ENCODE measurements around the gene PDE6B. TPM values are rescaled to one million over a fixed set of nuclear protein-coding genes. Genes with fewer than 3 reads are reported as not detected.

The PDE6B gene
- total RNA-seq, 1 donor from 2014 or later = 2.3 TPM

GRCh38 chr4:712916-713632, 87.7 kb downstream of the PDE6B start:
- Mint-ChIP-seq H3K4me3 (ENCODE audit: unreplicated experiment) (no peak overlapping the region), H3K4me1 (ENCODE audit: low read depth, unreplicated experiment) (peaks cover 15% of the 10 kb centered on the region), H3K36me3 (ENCODE audit: unreplicated experiment) (peaks cover 7% of the 10 kb centered on the region), H3K9me3 (ENCODE audit: unreplicated experiment) (peaks cover 11% of the 10 kb centered on the region), H3K27me3 (ENCODE audit: unreplicated experiment) (peaks cover 4% of the 10 kb centered on the region), H3K27ac (ENCODE audit: unreplicated experiment) (no peak overlapping the region)
- DNase-seq = no peak
- no peak for TF ChIP-seq CTCF (IDR thresholded peaks at IDR 0.05; ENCODE audit: partially characterized antibody, unreplicated experiment)

DNA sequence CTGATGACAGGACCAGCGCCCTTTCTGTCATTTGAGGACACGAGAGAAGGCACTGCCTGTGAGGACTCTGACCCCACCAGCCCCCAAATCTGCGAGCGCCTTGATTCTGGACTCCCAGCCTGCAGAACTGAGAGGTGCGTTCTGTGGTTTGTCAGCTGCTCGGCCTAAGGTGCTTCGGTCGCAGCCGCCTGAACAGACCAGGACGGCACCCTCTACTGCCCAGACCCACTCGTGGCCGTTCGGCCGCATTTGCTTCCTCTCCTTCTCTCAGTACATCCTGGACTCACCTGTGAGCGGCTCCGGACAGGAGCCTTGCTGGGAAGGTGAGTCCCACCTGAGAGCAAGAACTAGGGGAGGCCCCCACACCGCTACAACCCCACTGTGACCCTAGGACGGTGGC, 88.7 kb downstream of the PDE6B start:
- peaks cover 7% of the 10 kb centered on the region for H3K36me3 Mint-ChIP-seq (ENCODE audit: unreplicated experiment)
- peaks cover 4% of the 10 kb centered on the region for H3K27me3 Mint-ChIP-seq (ENCODE audit: unreplicated experiment)
- no peak for TF ChIP-seq CTCF (IDR thresholded peaks at IDR 0.05; ENCODE audit: partially characterized antibody, unreplicated experiment)
- no peak overlapping the region for H3K27ac Mint-ChIP-seq (ENCODE audit: unreplicated experiment)
- peaks cover 11% of the 10 kb centered on the region for H3K9me3 Mint-ChIP-seq (ENCODE audit: unreplicated experiment)
- H3K4me3 Mint-ChIP-seq (ENCODE audit: unreplicated experiment) = no peak overlapping the region
- peaks cover 10% of the 10 kb centered on the region for H3K4me1 Mint-ChIP-seq (ENCODE audit: low read depth, unreplicated experiment)
- DNase-seq = no peak

GRCh38 chr4:717601-718320, 92.4 kb downstream of the PDE6B start:
- Mint-ChIP-seq H3K27ac (ENCODE audit: unreplicated experiment) (peak overlapping the region; percentile 56), H3K36me3 (ENCODE audit: unreplicated experiment) (peaks cover 4% of the 10 kb centered on the region), H3K4me3 (ENCODE audit: unreplicated experiment) (peak overlapping the region; percentile 26), H3K27me3 (ENCODE audit: unreplicated experiment) (peaks cover 16% of the 10 kb centered on the region), H3K9me3 (ENCODE audit: unreplicated experiment) (peaks cover 13% of the 10 kb centered on the region), H3K4me1 (ENCODE audit: low read depth, unreplicated experiment) (peaks cover 7% of the 10 kb centered on the region)
- no peak for DNase-seq
- no peak for TF ChIP-seq CTCF (IDR thresholded peaks at IDR 0.05; ENCODE audit: partially characterized antibody, unreplicated experiment)

DNA sequence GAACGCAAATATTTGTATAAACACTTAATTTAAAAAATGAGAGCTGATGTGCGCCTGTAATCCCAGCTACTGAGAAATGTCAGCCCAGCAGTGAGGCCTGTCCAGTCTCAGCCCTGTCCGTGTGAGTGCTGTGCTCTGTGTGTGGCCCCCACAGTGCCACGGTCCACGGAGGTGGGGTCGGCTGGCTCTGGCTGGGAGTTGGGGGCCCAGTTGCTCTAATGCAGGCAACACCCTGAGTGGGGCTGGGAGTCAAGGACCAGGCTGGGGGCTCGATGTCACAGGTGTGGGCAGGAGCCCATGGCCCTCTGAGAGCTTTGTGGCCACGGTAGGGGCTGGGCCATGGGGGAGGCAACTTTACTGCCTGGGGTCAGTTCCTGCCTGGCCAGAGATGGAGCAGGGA, 93.1 kb downstream of the PDE6B start:
- Mint-ChIP-seq H3K36me3 (ENCODE audit: unreplicated experiment) (peaks cover 4% of the 10 kb centered on the region), H3K27ac (ENCODE audit: unreplicated experiment) (no peak overlapping the region), H3K4me3 (ENCODE audit: unreplicated experiment) (no peak overlapping the region), H3K27me3 (ENCODE audit: unreplicated experiment) (peaks cover 18% of the 10 kb centered on the region), H3K9me3 (ENCODE audit: unreplicated experiment) (peaks cover 19% of the 10 kb centered on the region), H3K4me1 (ENCODE audit: low read depth, unreplicated experiment) (peaks cover 7% of the 10 kb centered on the region)
- DNase-seq = no peak
- no peak for TF ChIP-seq CTCF (IDR thresholded peaks at IDR 0.05; ENCODE audit: partially characterized antibody, unreplicated experiment)

Other genes with a start within 250 kb of the PDE6B start
- gene ZNF721, start 126.4 kb upstream of the PDE6B start, total RNA-seq (ENCODE audit: unreplicated experiment) = 36.7 TPM
- 96.4 TPM for gene PIGG, start 126.4 kb upstream of the PDE6B start, total RNA-seq (ENCODE audit: unreplicated experiment)
- 22.7 TPM for gene TMEM271, start 49.3 kb upstream of the PDE6B start, total RNA-seq (ENCODE audit: unreplicated experiment)
- gene ATP5ME, start 48.7 kb downstream of the PDE6B start, total RNA-seq (ENCODE audit: unreplicated experiment) = 230 TPM
- 13.6 TPM for gene MYL5, start 49.0 kb downstream of the PDE6B start, total RNA-seq (ENCODE audit: unreplicated experiment)
- not detected for gene SLC49A3, start 63.6 kb downstream of the PDE6B start, total RNA-seq (ENCODE audit: unreplicated experiment)
- gene PCGF3, start 80.3 kb downstream of the PDE6B start, total RNA-seq (ENCODE audit: unreplicated experiment) = 122 TPM
- gene CPLX1, start 200.6 kb downstream of the PDE6B start, total RNA-seq (ENCODE audit: unreplicated experiment) = 115 TPM